SIG-M5 (cell line): ENCODE data around the gene TDRKH.
"Not testable (repeated sequence)": the region's sequence is repeated elsewhere in the genome, so short reads cannot be mapped to it uniquely, and the experiment has no call there.

Source experiments
- DNase-seq: peaks from one replicate; lab custom pipeline; 2025; lab: John Stamatoyannopoulos, UW

Gene TDRKH

DNA sequence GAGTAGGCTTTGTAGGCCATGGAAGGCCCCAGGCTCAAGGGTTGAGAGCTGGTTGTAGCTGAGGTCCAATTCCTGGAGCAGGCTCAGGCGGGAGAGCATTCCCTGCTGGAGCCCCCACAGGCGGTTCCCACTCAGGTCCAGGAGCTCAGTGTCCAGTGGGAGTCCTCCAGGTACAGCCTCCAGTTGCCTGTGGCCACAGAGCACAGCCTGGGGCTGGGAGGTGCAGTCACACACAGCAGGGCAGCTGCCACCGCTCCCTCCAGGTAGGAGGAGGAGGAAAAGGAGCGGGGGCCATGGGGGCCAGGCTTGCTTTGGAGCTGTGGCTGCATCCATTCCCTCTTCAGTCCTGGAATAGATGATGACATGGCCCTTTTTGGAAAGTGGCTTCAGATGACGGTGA lies 12.1 kb upstream of the TDRKH start:
- DNase-seq: no peak

- no peak for DNase-seq
Measured at GRCh38 chr1:151801846-151802245, 11.5 kb upstream of the TDRKH start.

DNA sequence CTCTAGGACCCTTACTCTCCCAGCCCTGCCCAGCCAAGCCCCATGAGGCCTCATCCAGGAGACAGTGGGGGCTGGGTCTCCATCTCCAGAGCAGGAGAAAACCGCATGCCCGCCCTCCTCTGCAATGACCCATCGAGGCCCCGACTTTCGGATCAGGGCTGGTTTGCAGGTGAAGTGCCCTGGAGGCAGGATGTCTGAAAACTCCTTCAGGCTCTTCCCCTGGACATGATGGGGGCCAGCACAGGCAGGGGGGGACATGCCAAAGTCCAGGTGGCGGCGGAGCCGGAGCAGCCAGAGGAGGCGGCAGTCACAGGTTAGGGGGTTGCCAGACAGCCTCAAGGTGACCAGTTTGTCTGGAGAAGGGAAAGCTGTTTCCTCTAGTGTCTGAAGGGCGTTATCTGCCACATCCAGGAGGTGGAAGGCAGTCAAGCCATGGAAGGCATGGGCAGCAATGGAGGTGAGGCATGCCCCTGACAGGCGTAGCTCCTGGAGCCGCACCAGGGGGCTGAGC lies 11.1 kb upstream of the TDRKH start:
- DNase-seq: no peak

DNA sequence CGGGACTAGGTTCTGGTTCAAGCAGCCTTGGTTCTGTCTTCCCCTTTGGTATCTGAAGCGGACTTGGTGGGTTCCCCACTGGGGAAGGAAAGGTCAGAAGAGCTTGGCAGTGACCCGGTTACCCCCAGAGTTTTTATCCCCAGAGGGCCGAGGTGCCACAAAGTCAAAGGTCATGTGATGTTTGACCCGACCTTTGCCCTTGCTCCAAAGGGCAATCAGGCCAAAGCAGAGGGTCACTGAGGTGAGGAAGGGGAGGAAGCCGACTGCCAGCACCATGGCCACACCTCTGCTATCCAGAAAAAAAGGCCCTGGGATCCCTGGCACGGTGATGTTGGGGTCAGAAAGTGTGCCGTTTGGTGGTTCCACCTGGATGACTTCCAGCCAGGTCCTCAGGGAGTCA lies 10.5 kb upstream of the TDRKH start:
- no peak for DNase-seq

- DNase-seq: no peak
Measured at GRCh38 chr1:151799179-151800022, 9.1 kb upstream of the TDRKH start.

DNA sequence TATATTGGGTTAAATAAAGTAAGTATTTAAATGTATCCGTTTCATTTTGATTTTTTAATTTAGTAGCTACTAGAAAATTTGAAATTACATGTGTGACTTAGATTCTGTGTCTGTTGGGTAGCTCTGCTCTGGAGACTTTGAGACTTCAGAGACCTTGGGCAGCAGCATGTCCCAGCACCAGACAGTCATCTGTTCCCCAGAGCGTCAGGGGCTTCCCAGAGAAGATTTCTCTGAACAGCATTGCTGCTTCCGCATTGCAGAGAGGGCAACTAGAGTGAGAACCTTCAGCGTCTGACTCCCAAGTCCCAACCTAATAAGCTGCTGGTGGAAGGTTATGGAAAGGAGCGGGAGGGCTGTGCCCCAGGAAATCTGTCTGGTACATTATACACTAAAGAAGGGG lies 8.3 kb upstream of the TDRKH start:
- DNase-seq: no peak

- DNase-seq: no peak
Measured at GRCh38 chr1:151790940-151791651, 796 bp upstream of the TDRKH start.

DNA sequence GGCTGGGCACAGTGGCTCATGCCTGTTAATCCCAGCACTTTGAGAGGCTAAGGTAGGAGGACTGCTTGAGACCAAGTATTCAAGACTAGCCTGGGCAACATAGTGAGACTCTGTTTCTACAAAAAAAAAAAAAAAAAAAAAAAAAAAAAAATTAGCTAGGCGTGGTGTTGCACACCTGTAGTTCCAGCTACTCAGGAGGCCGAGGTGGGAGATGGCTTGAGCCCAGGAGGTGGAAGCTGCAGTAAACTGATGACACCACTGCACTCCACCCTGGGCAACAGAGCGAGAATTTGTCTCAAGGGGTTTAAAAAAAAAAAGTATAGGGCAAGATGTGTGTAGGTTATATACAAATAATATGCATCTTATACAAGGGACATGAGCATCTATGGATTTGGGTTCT lies 2.6 kb downstream of the TDRKH start:
- no peak for DNase-seq

DNA sequence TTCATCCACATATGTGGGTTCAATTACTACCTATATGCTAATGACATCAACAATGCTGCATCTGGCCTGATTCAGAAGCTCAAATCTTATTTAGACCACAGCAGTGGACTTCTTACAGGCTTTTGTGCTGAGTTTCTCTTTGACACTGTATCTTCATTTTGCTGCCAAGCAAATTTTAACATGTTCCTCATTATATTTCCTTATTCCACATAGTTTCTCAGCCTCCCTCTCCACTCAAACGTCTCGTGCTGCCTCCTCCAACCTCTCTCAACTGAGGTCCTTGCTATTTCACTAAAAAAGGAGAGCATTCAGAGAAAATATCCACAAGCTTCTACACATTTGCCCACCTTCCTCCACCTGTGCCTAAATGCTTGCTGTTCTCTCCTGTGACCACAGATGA lies 6.5 kb downstream of the TDRKH start:
- no peak for DNase-seq

DNA sequence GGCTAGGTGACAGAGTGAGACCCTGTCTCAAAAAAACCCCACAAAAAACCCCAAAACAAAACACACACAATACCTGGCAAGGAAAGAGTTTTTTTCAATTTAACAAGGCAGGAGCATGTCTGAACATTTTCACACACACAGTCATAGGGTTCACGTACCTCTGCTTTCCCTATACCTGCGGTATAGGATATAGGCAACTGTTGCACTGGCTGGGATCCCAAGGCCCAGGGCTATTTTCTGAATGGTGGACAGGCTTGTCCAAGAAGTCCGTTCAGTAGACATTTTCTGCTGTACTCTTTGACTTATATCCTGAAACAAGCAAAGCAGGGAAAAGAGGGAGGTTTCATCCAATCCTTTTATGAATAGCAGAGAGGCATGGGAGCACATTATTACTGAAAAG lies 7.6 kb downstream of the TDRKH start:
- no peak for DNase-seq

GRCh38 chr1:151782026-151782425 lies 8.3 kb downstream of the TDRKH start:
- DNase-seq: not testable (repeated sequence)

GRCh38 chr1:151780736-151781135 lies 9.6 kb downstream of the TDRKH start:
- DNase-seq: not testable (repeated sequence)

DNA sequence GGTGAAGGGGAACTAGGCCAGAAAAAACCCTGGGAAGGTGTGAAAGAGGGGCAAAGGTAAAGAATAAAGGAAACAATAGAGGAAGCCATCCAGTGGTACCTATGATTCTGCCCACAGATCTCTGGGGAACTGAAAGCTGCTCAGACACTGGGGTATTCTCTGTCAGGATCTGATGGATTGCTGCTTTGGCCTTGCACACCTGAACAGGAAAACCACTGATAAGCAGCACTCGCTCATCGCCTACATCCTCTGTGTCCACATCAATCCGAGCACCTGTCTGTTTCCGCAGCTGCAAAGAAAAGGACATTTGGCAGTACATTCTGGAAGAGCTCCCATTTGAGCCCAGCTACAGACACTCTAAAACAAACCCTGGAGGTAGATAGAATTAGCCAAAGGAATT lies 10.4 kb downstream of the TDRKH start:
- no peak for DNase-seq

GRCh38 chr1:151777317-151777716 lies 13.0 kb downstream of the TDRKH start:
- DNase-seq: no peak

DNA sequence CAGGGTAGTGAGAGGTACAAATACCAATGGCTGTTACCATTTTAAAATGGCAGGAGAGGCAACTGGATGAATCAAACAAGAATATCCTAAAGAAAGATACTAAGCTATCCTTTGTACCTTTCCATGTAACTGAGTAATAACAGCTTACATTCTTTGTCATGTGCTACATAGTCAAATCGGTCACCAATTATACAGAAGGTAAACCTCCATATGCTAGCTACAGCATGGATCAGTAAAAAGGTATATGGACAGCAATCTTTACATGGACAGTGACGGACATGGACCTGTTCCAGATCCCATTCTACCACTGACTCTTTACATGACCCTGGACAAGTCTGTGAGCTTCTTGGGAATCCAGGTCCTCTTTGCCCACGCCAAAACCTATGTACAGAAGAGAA lies 13.6 kb downstream of the TDRKH start:
- DNase-seq: no peak

DNA sequence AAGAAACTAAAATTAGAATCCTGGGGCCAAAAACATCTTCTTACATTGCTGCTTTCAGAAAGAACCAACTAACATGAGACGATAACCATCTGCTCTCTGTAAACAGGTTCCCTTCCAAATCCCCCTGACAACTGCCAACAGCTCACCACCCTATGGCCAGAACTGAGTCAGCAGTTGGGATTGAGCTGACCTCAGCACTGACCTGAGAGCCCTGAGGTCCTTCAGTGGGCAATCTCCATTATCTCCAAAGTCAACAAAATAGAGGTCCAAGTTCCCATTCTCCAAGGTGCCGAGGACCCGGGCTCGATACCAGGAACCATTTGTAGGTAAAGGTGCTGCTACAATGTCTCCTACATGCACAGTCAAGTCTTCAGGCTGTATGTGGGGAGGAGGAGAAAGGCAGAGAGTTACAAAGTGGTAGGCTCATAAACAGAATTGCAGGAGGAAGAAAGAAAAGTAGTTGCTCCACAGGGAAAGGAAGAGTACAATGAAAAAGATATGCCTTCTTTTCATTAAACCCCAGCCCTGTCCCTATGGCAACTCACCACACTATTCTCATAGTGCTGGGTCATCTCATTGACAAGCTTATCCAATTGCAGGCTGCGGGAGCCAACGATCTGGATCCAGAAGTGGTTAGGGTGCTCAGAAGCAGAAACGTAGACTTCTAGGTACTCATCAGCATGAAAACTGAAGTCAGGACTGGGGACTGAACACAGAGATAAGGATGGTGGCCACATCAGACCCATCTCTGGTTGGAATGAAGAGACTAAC lies 14.2 kb downstream of the TDRKH start:
- DNase-seq: no peak

GRCh38 chr1:151774256-151774922 lies 15.9 kb downstream of the TDRKH start:
- DNase-seq: no peak

DNA sequence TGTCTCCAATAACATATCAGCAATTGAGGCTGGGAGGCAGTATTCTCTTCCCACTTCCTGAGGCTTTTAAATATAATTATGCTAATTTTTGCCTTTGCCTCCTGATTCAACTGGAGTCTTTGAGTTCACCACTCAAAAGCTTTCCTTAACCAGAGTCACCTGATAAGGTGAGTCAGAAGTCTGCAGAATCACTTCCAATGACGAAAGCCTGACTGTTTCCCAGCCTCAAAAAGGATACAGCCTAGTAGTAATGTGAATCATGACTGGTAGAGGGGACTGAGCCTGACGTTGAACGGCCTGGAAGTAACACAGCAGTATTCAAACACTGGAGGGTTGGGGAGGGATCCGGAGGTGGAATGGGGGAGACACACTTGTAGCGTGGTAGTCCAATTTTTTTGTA lies 16.6 kb downstream of the TDRKH start:
- DNase-seq: no peak

DNA sequence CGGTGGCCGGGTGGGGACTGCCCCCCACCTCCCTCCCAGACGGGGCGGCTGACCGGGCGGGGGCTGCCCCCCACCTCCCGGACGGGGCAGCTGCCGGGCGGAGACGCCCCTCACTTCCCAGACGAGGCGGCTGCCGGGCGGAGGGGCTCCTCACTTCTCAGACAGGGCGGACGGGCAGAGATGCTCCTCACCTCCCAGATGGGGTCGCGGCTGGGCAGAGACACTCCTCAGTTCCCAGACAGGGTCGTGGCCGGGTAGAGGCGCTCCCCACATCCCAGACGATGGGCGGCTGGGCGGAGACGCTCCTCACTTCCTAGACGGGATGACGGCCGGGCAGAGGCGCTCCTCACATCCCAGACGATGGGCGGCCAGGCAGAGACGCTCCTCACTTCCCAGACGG lies 21.0 kb downstream of the TDRKH start:
- DNase-seq: not testable (repeated sequence)

DNA sequence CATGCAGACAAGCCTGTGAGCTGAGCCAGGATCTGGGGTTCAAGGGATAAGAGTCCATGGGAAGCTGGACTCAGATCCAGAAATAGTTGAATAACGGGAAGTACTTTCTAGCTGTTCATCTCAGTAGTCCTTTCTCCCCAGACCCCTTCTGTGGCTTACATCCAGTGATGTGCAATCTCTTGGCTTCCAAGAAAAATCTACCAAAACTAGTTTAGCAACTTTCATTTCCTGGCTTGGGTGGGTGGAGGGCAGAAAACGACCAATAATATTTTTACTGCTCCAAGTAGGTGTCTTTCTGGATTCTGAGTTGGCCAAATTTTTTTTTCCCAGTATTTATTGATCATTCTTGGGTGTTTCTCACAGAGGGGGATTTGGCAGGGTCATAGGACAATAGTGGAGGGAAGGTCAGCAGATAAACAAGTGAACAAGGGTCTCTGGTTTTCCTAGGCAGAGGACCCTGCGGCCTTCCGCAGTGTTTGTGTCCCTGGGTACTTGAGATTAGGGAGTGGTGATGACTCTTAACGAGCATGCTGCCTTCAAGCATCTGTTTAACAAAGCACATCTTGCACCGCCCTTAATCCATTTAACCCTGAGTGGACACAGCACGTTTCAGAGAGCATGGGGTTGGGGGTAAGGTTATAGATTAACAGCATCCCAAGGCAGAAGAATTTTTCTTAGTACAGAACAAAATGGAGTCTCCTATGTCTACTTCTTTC lies 21.8 kb downstream of the TDRKH start:
- not testable (repeated sequence) for DNase-seq

DNA sequence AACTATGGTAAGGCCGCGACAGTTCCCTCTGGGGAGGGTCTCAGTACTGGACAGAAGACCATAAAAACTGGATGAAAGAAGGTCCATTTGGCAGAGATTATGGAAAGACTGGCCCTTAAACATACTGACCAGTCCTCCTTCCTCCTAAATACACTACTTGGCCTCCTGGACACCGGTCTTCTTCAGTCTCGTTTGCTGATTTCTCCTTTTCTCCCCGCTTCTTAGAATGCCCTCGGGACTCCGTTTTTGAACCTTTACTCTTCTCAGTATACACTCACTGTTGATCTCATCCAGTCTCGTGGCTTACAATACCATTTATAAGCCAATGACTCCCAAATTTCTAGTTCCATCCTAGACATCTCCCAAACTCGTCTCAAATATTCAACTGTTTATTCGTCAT lies 26.3 kb downstream of the TDRKH start:
- no peak for DNase-seq
